HG03457 (cell line): ENCODE data around the gene MZB1.

ENCODE experiments used
- ATAC-seq: cut with Tn5 transposase; IDR thresholded peaks from one replicate; pipeline ENCODE4 v1.9.1; 2021; ENCODE audit warnings: moderate number of reproducible peaks; ENCODE audit not compliant: unreplicated experiment

MZB1 gene

DNA sequence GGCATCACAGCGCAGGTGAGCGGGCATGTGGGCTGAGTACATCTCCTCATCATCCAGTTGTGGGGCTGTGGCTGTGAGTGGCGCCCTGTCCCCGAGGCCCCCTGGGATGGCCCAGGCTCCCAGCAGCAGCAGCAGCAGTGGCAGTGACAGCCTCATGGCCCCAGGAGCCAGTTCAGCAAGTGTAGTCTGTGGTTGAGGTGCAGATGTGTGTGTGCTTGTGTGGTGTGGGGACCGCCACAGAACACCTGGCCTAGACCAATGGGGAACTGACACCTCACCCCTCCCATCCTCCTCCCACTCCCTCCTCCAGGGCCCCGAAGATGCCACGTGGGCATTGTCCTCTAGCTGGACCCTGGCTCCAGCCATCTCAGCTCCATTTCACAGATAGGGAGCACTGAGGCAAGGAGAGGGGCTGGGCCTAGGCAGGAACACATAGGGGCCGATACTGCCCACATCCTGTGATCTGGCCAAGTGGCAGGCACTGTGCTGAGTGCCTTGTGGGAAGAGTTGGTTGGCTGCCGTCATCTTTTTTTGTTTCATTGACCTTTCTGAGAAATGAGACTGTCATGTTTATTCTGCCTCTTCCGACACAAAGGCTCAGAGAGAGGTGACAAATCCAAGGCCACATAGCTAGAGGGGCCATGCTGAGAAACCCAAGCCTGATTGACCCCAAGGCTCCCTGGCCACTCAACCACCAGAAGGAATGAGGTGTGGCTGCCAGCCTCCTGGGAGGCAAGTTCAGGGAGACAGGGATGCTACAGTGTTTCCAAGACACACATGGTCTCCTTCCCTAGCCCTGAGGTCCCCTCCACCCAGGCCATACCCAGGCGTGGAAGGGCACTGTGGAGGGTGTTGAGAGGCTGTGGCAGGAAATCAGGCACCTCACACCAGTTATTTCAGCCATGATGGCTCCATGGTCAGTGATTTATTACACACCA lies at the start of gene MZB1:
Gene MZB1 (minus strand): TSS at position 213 of the 938 bp plus-strand sequence. CDS start 57 bp downstream, at position 156.
- ATAC-seq = peak; percentile 26

- ATAC-seq = peak; percentile 74
Observed at GRCh38 chr5:139439013-139439903, 49.5 kb upstream of the MZB1 start, which contains the start of gene DNAJC18. DNAJC18 (minus strand) TSS chr5:139439525; CDS start chr5:139439445, 80 bp downstream.

GRCh38 chr5:139438707-139439012 lies 48.9 kb upstream of the MZB1 start:
- ATAC-seq = no peak

DNA sequence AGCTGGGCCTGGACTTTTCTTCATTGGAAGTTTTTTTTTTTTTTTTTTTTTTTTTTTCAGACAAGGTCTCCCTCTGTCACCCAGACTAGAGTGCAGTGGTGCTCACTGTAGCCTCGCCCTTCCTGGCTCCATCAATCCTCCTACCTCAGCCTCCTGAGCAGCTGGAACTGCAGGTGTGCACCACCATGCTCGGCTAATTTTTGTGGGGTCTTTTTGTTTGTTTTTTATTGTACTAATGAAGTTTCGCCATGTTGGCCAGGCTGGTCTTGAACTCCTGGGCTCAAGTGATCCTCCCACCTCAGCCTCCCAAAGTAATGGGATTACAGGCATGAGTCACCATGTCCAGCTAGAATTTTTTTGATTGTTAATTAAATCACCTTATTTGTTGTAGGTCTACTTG lies 46.0 kb upstream of the MZB1 start:
- ATAC-seq = no peak

- no peak for ATAC-seq
Observed at GRCh38 chr5:139431706-139432105, 42.0 kb upstream of the MZB1 start.

GRCh38 chr5:139430015-139430414 lies 40.3 kb upstream of the MZB1 start:
- ATAC-seq = no peak

DNA sequence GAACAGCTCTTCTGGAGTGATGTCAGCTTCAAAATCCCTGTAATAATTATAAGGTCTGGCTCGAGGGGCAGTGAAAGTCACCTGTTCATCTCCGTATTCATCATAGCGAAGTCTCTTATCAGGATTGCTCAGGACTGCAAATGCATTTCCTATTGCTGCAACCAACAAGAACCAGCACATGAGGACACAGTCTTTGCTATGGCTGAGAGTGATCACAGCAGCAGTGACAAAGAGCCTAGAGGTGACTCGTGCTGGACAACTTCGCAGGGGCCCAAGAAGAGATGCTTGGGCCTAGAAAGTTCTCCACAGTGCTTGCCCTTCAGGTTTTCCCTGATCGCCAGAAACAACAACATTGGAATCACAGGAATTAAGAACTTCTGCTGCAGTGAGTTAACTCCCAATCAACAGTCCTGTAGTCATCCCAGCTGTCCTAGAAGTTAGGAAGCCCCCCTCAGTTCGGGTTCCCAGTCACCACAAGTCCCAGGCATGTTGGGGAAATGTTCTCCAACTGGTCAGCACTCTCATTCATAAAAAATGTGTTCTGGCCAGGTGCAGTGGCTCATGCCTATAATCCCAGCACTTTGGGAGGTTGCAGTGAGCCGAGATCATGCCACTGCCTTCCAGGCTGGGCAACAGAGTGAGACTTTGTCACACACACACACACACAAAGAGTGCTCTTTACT lies 36.6 kb upstream of the MZB1 start:
- ATAC-seq = no peak

GRCh38 chr5:139425497-139425896 lies 35.8 kb upstream of the MZB1 start:
- ATAC-seq = no peak

DNA sequence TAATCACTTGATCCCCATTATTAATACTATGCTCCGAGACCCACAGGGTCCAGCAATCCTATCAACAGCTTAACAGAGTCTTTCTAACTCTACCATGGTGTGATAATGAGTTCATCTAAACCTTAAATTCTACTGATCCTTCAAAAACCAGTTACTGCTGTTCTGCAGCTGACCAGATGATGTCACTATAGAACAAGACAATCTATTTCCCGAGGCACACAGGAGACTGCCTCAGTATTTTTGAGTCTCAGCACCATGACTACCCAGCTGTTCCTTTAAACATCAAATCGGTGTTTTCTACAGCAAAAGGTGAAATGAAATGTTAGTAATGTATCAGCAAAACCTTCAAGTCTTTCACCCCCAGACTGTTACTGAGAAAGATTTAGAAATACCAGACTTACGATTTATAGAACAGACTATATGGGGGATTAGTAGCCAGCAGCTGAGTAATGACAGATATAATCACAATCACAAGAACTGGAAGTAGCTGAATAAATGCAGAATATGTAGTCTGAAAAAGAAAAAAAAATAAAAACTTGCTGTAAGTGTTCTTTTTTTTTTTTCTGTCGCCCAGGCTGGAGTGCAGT lies 32.7 kb upstream of the MZB1 start:
- no peak for ATAC-seq

GRCh38 chr5:139419226-139420192 lies 29.8 kb upstream of the MZB1 start:
- no peak for ATAC-seq

DNA sequence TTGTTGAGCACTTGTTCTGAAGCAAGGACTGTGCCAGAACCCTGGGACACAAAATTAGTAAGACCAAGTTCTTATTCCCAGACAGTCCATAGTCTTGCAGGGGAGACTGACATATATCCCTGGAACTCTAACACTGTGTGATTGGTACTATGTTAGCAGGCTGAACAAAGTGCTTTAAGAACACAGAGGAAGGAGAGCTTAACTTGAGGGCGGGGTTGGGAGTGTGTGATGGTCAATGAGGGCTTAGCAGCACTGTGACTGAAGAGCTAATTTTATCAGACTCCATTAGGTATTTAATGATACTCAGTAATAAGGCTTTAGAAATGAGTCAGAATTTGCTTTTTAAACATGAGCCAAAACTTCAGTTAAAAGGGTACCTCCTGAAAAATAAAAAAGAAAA lies 29.1 kb upstream of the MZB1 start:
- ATAC-seq = no peak

GRCh38 chr5:139417214-139417613 lies 27.5 kb upstream of the MZB1 start:
- no peak for ATAC-seq

GRCh38 chr5:139416651-139417050 lies 26.9 kb upstream of the MZB1 start:
- ATAC-seq = no peak

DNA sequence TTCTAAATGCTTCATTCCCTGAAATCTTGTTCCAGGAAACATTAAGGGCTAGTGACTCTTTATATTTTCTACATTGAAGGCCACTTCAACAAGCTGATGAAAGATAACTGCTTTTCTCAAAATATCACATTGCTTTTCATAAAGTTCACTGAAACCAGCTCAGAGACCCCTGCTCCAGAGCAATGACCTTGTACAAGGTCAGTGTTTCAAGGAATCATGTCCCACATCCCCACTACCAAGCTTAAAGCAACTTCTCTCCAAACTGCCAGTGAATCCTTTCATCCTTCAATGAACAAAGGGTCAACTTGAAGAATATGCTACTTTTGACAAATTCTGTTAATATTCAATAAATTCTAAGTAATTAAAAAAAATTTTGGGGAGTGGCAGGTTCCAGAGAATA lies 26.2 kb upstream of the MZB1 start:
- no peak for ATAC-seq

- no peak for ATAC-seq
Observed at GRCh38 chr5:139415221-139415861, 25.6 kb upstream of the MZB1 start.

GRCh38 chr5:139414581-139415130 lies 24.9 kb upstream of the MZB1 start:
- no peak for ATAC-seq

DNA sequence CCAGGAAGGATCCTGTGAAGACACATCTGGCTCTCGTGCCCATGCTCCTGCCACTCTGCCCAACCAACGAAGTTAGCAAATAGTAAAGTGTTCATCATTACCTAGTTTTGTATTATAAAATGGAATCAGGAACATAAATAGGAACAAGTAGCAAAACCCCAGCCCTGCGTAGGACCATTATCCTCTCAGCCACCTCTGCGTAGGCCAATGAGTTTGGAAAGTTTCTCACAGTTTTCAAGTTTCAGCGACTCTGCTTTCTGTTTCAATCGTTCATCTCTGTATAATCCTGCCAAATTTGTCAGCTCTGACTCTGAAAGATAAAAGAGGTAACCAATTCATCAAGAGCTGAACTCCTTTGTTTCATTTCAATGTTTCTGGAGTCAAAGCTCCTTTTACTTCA lies 24.2 kb upstream of the MZB1 start:
- ATAC-seq = no peak

GRCh38 chr5:139413153-139413552 lies 23.4 kb upstream of the MZB1 start:
- ATAC-seq = no peak
